Measurements from ENCODE around the gene LKAAEAR1. TPM values are rescaled to one million over a fixed set of nuclear protein-coding genes. Genes with fewer than 3 reads are reported as not detected.

The LKAAEAR1 gene
- total RNA-seq, 2 donors from 2014 or later = 3.9 TPM; not detected in 1

GRCh38 chr20:64052987-64053840 lies 31.0 kb downstream of the LKAAEAR1 start:
- peak overlapping the region in 2 of 4 donors; percentile 36 to 44 for H3K27ac ChIP-seq
- no peak for ATAC-seq
- intact Hi-C loops (cut with DNase I) = no loop called here
- 64 to 65% methylated on average over 18 to 33 of the region's 33 CpGs for WGBS, 2 donors
- peaks cover 0 to 7% of the 10 kb centered on the region in 2 donors for H3K27me3 ChIP-seq
- no peak for DNase-seq
- peaks cover 20% of the 10 kb centered on the region for H3K4me1 ChIP-seq
- no peak for TF ChIP-seq POLR2A (IDR thresholded peaks at IDR 0.05)
- no peak for TF ChIP-seq CTCF (IDR thresholded peaks at IDR 0.05)
- no peaks in the 10 kb centered on the region for H3K36me3 ChIP-seq (replicated peaks in 1 of 2; ENCODE audit: insufficient read depth in 1 of 2, low read depth in 2 of 2)
- no peak overlapping the region for H3K4me3 ChIP-seq
- H3K9me3 ChIP-seq = no peaks in the 10 kb centered on the region

- DNase-seq (no peak), ATAC-seq (no peak)
- no peaks in the 10 kb centered on the region for H3K36me3 ChIP-seq (replicated peaks in 1 of 2; ENCODE audit: insufficient read depth in 1 of 2, low read depth in 2 of 2)
- H3K4me3 ChIP-seq = no peak overlapping the region
- TF ChIP-seq CTCF (IDR thresholded peaks at IDR 0.05) = no peak
- TF ChIP-seq POLR2A (IDR thresholded peaks at IDR 0.05) = no peak
- peaks cover 15% of the 10 kb centered on the region for H3K4me1 ChIP-seq
- intact Hi-C loops (cut with DNase I) = no loop called here
- WGBS, 2 donors = 78% methylated on average over 10 of the region's 10 CpGs; no CpG with 5 or more reads in 1 of the 2 donors
- peak overlapping the region in 2 of 4 donors; percentile 36 to 44 for H3K27ac ChIP-seq
- no peaks in the 10 kb centered on the region for H3K9me3 ChIP-seq
- H3K27me3 ChIP-seq = peaks cover 0 to 12% of the 10 kb centered on the region in 2 donors
These were observed 31.9 kb downstream of the LKAAEAR1 start for GRCh38 chr20:64052326-64052722.

GRCh38 chr20:64051561-64052325 lies 32.5 kb downstream of the LKAAEAR1 start:
- Histone ChIP-seq H3K27ac (peak overlapping the region in 2 of 4 donors; percentile 36 to 44), H3K4me3 (no peak overlapping the region), H3K27me3 (peaks cover 0 to 12% of the 10 kb centered on the region in 2 donors), H3K9me3 (no peaks in the 10 kb centered on the region), H3K4me1 (peaks cover 14% of the 10 kb centered on the region), H3K36me3 (replicated peaks in 1 of 2; ENCODE audit: insufficient read depth in 1 of 2, low read depth in 2 of 2) (no peaks in the 10 kb centered on the region)
- TF ChIP-seq CTCF (IDR thresholded peaks at IDR 0.05) (no peak), POLR2A (IDR thresholded peaks at IDR 0.05) (peak in 1 of 3 donors; percentile 19)
- 40 to 76% methylated on average over 1 to 11 of the region's 15 CpGs for WGBS, 2 donors
- ATAC-seq = peak; percentile 38
- DNase-seq = peak in 2 of 4 donors; percentile 30 to 45
- intact Hi-C loops (cut with DNase I) = no loop called here

GRCh38 chr20:64051033-64051452 lies 33.2 kb downstream of the LKAAEAR1 start:
- WGBS, 2 donors = 56 to 57% methylated on average over 4 to 10 of the region's 11 CpGs
- Histone ChIP-seq H3K4me1 (peaks cover 14% of the 10 kb centered on the region), H3K36me3 (replicated peaks in 1 of 2; ENCODE audit: insufficient read depth in 1 of 2, low read depth in 2 of 2) (no peaks in the 10 kb centered on the region), H3K27me3 (peaks cover 0 to 12% of the 10 kb centered on the region in 2 donors), H3K4me3 (no peak overlapping the region), H3K27ac (peak overlapping the region in 2 of 4 donors; percentile 31 to 53), H3K9me3 (no peaks in the 10 kb centered on the region)
- no peak for TF ChIP-seq POLR2A (IDR thresholded peaks at IDR 0.05)
- TF ChIP-seq CTCF (IDR thresholded peaks at IDR 0.05) = no peak
- DNase-seq (no peak), ATAC-seq (no peak)
- intact Hi-C loops (cut with DNase I) = no loop called here

Data from body of pancreas (tissue), 4 donors.